8988T (cell line): ENCODE measurements around the gene IGFL2.
"Not testable (repeated sequence)": the region's sequence is repeated elsewhere in the genome, so short reads cannot be mapped to it uniquely, and the experiment has no call there.

Experiments
- DNase-seq: peaks from one replicate; pipeline ENCODE4 v3.0.0; 2011

The IGFL2 gene

DNA sequence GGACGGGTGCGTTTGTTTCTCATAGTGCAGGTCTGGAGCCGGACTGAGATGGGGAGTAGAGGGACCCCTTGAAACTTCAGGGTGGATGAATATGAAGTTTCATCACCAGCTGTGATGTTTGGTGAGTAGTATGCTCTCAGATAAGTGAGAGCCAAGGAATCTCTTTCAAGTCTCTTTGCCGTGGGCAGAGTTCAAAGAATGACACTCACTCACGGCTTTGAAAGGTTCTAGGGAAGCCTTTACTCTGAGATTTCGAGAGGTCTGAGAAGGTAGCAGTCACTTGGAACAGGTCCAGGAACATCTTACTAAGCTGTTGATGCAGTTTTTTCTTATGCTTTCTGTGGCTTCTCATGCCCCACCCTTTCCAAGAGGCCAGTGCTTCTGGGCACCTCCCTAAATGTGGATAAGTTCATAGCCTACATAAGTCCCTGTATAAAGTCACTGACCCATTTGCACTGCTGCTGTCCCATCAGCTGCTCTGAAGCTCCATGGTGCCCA, at the start of gene IGFL2:
Gene IGFL2 (plus strand): TSS at position 448 of the 498 bp plus-strand sequence. CDS start 41 bp downstream, at position 489.
- DNase-seq, result no peak

DNA sequence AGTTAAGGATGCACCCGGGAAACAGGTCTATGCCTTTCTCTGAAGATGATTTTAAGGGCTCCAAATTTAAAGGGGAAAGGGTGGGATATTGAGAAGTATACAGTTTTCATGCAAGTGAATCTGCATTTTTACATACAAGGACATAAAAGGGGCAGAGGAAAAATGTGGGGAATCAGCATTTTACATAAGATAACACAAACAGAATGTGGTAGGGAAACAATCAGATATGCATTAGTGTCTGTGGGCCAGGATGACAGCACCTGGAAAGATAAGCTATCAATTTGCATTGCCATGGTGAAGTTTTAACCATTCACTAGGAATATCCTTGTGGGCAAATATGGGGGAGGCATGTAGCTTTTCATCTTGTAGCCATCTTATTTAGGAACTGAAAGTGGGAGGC, 47.7 kb upstream of the IGFL2 start:
- DNase-seq, result no peak

DNA sequence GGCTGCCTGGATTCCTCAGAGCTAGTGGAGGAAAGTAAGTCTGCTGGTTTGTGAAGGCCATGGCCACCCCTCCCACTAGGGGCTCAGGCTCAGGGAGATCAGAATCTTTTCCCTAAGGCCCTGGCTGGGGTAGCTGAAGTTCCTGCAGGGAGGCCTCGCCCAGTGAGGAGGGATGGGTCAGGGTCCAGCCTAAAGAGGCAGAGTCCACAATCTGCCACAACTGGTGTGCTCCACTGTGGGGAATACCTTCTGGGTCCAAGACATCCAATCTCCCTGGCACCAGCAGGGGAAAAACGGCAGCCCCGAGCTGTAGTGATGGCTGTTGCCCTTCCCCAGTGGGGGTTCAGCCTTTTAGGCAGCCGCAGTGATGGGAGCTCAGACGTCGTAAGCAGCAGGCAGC, 46.7 kb upstream of the IGFL2 start:
- no peak for DNase-seq

DNA sequence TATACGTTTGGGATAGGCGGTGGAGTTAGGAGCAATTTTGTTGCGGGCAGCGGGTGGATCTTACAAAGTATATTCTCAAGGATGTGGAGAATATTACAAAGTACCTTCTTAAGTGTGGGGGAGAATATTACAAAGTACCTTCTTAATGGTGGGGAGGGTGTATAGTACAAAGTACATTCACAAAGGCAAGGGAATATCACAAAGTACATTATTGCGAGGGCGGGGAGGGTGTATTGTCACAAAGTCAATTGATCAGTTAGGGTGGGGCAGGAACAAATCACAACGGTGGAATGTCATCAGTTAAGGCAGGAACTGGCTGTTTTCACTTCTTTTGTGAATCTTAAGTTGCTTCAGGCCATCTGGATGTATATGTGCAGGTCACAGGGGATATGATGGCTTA, 45.7 kb upstream of the IGFL2 start:
- not testable (repeated sequence) for DNase-seq

DNA sequence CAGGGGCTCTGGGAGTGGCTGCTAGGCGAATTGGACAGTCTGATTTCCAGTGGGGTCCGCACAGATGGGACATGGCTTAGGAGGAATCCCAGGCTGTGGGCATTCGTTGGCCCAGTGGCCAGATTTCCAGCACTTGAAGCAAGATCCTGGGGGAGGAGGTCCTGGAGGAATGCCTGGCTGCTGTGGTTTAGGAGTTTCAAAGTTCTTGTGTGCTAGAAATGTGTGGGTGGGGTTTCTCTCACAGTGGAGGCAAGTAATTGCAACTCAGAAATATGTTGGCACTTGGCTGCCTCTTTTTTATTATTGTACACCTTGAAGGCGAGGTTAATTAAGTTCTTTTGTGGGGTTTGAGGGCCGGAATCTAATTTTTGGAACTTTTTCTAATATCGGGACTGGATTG, 40.7 kb upstream of the IGFL2 start:
- DNase-seq, result no peak

DNA sequence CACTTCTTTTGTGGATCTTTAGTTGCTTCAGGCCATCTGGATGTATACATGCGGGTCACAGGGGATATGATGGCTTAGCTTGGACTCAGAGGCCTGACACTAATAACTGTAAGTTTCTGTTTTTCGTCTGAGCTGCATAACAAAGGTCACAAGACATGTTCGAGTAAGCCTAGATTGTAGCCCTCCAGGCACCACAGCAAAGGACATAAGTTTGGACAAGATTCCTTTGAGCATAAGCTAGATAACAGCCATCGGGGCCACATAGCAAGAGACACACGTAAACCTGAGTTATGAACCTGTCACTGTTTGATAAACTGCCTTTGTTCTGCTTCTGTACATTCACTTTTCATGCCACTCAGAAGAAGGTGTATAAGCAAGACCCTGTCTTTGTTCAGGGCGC, 38.2 kb upstream of the IGFL2 start:
- no peak for DNase-seq

DNA sequence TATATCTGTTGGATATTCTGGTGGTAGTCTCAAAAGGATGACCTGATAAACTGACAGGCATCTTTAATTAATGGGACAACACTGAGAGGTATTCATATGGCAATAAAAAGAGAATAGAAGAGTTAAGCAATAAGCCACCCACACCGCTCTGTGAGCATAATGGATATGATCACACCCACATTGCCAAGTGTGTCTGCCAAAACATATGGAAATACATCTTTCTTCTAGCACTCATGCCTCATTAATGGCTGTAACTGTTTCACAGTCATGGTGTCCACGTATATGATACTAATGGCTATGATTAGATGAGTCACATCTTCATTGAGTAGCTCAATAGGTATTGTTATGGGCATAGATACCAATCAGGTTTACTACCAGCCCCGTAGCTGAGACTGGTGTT, 36.7 kb upstream of the IGFL2 start:
- DNase-seq, result no peak

DNA sequence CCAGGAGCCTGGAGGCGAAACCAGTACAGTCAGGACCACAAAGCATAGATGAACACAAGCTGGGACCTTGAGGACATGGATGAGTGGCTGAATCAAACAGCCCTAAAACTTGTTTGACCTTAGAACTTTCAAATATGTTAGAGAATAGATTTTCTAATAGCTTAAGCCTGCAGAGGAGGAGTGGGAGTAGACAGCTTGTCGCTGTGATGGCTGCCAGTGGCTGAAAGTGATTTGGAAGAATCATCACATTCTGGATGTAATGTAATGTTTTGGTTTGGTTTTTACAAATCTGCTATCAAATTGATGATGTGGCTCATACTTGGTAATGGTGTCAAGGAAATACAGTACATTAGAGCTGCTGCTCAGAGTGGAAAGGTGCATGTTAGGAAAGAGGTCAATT, 35.5 kb upstream of the IGFL2 start:
- no peak for DNase-seq

DNA sequence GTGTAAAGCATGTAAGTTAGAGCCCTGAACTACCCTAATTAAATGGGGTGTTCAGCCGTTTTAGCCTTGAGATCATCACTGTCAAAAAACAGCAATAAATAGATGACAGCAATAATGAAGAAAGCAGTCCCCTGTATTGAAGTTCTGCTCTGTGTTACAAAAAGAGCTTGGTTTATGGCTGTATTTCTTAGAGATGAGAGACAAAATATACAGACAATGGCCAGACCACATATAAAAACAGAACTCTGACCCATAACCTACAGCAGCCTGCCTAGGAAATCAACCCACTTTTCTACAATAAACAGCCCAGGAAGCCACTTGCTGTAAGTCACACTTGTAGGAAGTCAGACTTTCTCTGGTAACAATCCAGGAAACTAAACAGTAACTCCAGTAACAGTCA, 34.3 kb upstream of the IGFL2 start:
- no peak for DNase-seq

DNA sequence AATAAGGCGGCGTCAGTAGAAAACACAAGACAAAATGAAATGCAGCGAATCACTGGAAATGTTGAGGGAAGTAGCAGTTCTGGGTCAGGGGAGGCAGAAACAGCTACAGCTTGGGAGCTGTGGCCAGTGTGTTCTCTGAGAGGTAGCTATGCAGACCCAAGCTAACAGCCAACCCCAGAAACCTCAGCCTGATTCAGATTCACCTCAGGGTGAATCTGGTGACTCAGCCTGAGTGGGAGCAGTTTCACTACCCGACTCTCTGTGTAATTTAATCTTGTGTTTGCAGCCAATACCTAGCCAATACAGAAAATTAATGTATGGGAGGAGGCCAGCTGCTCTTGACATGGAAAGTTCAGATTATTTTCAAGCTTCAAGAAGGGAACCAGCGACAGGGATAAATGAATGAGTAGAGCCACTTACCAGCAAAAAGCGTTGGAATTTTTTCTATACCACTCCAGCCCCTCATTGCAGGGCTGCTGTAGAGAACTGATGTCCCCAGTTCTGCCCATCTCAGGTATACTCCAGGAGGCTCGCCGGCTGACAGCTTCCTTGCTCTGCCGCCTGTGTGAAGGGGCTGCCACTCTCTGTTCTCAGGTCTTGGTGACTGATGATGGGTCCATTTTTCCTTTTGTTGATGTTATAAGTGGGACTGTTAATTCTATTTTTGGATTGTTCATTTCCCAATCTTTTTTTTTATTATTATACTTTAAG, 32.5 kb upstream of the IGFL2 start:
- no peak for DNase-seq

DNA sequence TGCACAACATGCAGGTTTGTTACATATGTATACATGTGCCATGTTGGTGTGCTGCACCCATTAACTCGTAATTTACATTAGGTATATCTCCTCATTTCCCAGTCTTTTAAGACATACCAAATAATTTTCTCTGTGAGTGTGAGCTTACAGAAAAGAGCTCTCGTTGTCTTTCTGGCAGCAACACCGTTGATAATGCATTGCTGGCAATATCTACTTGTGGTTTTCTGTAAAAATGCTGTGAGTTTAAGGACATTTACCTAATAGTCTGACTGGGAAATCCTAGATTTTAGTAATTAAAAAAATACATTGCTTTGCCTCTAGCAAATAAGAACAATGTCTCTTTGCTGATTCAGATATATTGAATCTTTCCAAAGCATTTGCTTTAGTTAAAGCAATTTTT, 31.9 kb upstream of the IGFL2 start:
- no peak for DNase-seq

DNA sequence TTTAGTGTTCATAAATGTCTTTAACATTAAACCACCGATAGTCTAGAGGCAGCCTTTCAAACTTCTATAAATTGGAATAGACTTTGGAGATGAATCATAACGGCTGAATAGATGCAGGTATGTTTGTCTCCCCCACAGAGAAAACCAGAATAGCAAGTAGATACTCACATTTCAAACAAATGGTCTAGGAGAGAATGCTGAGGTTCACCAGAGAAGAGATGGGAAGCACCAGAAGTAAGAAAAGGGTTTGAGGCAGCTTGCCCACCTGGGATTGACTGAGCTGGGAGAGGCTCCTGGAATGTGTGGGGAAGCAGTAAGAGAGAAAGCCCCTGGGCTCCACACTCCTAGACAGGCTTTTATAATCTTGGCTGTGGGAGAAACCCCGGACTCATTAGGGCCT, 29.9 kb upstream of the IGFL2 start:
- DNase-seq, result no peak

DNA sequence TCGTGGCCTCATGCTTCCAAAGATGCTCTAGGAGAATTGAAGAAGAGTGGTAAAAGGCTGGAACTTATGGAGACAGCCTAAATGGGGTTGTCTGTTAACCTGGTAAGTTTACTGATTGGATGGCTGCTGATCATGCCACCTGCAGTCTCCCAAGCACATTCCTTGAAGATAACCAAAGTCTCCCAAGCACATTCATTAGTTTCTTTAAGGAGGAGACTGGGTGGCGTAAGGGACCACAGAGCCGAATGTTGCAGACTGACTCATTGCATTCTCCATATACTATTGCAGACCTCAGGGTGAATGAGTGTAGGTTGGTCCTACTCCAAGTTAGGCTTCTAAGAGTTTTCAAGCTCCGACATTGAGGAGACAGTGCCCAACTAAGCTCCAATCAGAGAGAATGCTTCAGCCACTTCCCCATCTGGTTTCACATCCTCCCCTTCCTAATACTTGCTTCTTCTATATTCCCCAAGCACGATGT, 23.4 kb upstream of the IGFL2 start, which contains the start of gene IGFL3:
Gene IGFL3 (minus strand): TSS at position 51 of the 478 bp plus-strand sequence. CDS start 39 bp downstream, at position 12.
- DNase-seq, result no peak

DNA sequence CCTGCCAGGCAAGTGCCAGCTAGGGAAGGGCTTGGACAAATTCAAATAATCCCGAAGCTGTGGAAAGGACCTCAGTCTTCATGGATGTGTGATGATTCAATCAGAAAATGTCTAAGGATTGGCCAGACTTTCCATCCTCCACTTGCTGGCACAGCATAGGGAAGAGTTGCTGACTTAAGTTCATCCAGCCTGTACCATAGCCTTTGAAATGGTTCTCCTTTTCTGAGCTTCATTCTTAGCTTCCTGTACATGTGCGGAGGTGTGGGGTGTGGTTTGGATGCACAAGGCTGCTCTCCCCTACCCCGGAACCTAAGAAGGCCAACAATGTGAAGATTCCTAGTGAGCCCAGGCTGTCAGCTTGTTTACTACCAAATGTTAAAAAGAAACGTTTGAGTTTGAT, 22.6 kb upstream of the IGFL2 start:
- no peak for DNase-seq

DNA sequence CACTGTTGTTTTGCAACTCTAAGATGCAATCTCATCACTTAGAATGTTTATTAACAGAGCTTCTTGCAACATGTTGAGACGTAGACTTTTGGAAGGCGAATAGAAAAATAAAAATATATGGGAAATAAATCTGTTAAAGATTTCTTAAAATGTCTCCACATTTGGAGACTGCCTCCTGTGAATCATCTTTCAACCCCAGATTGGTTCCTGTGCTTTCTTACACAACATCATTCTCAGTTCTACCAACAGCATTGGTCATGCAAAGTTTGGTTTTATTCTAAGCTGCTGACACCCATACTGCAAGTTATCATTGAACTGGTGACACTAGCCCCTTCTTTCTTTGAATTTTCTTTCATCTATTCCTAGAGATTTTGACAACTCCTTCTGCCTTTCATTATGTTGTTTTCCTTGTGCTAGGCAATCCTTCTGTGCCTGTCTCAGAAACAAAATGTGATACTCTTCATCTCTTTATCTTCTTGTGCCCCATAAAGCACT, 21.9 kb upstream of the IGFL2 start:
- no peak for DNase-seq

DNA sequence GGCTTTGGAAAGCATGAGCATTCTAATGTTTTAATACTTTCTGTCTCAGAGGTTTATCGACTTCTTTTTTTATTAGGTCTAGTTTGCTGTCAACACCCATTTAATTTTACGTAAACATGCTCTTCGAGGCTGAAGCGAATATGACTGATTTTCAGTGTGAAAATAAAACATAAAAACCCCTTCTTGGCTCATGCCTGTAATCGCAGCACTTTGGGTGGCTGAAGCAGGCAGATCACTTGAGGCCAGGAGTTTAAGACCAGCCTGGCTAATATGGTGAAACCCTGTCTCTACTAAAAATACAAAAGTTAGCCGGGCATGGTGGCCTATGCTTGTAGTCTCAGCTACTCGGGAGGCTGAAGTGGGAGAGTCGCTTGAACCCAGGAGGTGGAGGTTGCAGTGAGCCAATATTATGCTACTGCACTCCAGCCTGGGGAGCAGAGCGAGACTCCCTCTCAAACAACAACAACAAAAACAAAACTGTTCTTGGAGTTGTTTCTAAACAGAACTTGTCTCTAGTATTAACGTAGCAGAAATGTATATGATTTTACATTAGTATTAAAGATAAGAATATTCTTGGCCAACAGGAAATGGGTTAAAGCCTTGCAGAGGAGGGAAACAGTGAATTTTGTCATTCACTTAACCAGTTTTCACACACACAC, 16.4 kb upstream of the IGFL2 start:
- DNase-seq, result no peak

DNA sequence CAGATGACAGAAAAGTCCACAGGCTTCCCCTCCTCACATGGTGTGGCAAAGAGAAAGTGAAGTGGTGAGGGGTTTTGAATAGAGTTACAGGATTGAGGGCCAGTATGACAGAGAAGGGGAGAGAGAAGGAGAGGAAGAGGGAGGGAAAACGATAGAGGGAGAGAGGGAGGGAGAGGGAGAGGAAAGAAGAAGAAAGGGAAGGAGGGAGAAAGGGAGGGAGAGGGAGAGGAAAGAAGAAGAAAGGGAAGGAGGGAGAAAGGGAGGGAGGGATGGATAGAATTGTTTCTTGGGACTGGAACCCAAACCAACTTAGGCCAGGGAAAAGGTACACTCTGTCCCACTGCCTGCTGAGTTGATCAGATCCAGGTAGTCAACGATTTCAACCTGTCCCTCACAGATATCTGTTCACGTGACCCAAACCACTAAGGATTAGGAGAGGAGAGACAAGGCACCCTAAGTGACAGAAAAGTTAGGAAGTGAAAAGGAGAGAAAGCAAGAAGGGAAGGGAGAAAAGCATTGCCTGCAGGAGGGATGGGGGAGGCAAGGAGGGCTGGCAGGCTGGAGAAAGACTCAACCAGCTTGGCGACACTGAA, 15.4 kb upstream of the IGFL2 start:
- DNase-seq, result no peak

DNA sequence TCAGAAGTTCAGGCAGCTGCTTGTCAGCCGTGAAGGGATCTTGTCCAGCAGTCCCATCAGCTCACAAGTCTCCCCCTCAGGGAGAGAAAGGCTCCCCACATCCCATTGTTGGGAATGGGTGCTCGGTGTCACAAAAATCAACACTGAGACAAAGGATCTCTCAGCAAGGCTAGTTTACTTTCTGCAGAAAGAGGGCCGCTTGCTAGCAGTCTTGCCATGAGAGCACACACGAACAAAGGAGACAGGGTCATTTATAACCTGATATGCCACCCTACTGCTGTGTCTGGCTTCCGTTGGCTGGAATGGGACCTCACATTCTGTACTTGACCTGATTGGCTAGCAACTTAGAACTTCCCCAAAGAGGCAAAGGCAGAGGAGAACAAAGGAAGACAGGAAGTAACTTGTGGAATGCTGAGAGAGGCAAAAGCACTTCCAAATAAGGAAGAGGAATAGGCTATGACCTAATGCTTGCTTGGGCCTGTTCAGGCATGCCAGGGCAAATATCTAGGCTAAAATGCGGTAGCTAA, 14.9 kb upstream of the IGFL2 start:
- no peak for DNase-seq

DNA sequence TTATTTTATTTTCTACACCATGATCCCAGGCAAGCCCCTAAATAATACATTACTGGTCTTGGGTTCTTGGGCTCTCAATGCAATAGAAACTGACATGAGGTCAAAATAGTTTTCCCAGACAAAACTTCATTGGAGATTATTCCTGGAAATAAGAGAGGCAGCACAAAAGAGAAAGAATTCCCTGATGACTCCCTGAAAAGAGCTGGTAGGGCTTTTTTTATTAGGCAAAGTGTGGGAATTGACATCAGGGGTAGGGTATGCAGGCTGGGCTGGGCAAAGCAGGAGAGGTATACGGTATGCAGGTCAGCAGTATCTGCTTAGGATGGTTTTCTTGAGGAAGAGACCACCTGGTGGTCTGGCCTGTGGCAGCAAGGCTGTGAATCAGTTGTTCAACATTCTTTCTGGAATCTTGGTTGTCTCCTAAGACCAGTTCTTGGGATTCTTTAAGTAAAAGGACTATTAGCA, 14.2 kb upstream of the IGFL2 start:
- DNase-seq, result no peak

DNA sequence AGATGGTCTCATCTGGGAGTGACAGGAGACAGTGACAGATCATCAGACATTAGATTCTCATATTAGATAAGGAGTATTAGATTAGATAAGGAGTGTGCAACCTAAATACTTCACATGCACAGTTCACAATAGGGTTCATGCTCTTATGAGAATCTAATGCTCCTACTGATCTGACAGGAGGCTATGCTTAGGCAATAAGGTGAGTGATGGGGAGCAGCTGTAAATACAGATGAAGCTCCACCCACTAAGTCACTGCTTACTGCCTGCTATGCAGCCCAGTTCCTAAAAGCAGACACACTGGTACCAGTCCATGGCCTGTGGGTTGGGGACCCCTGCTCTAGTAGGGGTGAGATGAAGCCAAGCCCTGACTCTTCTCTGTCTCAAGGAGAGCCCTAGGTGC, 13.5 kb upstream of the IGFL2 start:
- no peak for DNase-seq

DNA sequence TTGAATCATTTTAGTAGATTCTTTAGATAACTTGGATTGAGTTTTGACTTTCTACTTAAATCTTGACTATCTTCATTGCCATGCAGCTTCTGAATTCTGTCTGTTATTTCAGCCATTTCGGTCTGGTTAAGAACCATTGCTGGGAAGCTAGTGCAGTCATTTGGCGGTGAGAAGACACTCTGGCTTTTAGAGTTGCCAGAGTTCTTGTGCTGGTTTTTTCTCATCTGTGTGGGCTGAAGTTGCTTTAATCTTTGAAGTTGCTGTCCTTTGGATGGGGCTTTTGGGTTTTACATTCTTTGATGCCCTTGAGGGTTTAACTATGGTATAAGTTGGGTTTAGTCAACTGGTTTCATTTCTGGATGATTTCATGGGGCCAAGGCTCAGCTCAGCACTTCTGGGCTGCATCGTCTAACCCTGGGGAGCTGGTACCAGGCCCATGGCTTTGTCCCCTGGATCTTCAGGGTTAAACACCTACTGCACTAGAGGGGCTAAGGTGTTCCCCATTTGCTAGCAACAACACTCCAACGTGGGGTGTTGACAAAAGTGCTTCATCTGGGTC, 10.0 kb upstream of the IGFL2 start:
- DNase-seq, result no peak

DNA sequence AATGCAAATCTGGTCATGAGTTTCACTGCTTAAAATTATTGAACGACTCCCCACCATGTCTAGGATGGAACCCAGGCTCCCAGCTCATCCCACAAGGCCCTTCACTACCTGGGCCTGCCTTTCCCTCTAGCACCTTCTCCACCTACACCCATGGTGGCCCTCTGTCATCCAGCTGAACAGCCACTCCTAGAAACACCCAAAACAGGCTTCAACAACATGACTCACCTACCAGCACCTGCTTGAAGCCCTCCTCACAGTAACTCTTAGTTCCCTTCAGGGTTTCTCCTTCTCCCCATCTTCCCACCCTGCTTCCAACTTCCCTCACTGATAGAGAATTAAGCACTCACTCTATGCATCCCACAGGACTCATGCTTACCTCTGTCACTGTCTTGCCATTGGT, 6.6 kb upstream of the IGFL2 start:
- no peak for DNase-seq

DNA sequence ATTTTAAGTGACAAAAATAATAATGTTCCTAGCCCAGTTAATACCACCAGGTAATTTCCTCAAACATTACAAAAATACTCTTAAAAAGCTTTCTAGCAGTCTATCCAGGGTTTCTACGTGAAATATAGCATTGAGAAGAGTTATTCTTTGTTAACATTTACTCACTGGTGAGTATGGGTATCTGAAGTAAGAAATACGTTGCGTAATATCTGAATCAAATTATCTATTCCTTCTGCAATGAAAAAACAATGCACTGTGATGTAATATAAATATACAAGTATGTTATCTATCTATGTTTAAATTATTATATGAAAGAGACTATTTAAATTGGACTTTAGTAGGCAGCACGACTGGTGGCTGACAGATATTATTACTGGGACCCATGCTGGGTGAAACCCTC, 5.7 kb upstream of the IGFL2 start:
- no peak for DNase-seq
